SK-MEL-5 (cell line): ENCODE data around the gene FAM76B. TPM values are rescaled to one million over a fixed set of nuclear protein-coding genes. Genes with fewer than 3 reads are reported as not detected.
"Not testable (repeated sequence)": the region's sequence is repeated elsewhere in the genome, so short reads cannot be mapped to it uniquely, and the experiment has no call there.

ENCODE experiments used
- DNase-seq: peaks from one replicate; pipeline ENCODE4 v3.0.0-alpha.2; 2016; ENCODE audit warnings: low read depth, low spot score
- in situ Hi-C: cut with HindIII; loops from 2 replicates; pipeline ENCODE4 v1.10.0; 2016; ENCODE audit warnings: low sequenced_read_pairs, high pct_unique_total_duplicates, low pct_unique_long_range_greater_than_20kb
- polyA plus RNA-seq, 2 experiments: library from polyadenylated mRNA; depleted of rRNA; stranded (reverse); fragments of >200 nt; gene quantifications; 2 replicates each; pipeline ENCODE4 v1.2.3, GENCODE V29; 2015
- total RNA-seq: library from RNA; depleted of rRNA; stranded (reverse); fragments of >200 nt; shearing (Covaris generic); gene quantifications from 2 replicates; pipeline ENCODE4 v1.2.3, GENCODE V29; 2014; rRNA removed

FAM76B gene
- total RNA-seq = 16.2 and 19.2 TPM in 2 replicates
- polyA plus RNA-seq (2015; cell fraction: cytosol; rRNA removed) = 8.8 and 15.5 TPM in 2 replicates
- polyA plus RNA-seq (2015; cell fraction: nucleus; rRNA removed) = 156 and 216 TPM in 2 replicates

DNA sequence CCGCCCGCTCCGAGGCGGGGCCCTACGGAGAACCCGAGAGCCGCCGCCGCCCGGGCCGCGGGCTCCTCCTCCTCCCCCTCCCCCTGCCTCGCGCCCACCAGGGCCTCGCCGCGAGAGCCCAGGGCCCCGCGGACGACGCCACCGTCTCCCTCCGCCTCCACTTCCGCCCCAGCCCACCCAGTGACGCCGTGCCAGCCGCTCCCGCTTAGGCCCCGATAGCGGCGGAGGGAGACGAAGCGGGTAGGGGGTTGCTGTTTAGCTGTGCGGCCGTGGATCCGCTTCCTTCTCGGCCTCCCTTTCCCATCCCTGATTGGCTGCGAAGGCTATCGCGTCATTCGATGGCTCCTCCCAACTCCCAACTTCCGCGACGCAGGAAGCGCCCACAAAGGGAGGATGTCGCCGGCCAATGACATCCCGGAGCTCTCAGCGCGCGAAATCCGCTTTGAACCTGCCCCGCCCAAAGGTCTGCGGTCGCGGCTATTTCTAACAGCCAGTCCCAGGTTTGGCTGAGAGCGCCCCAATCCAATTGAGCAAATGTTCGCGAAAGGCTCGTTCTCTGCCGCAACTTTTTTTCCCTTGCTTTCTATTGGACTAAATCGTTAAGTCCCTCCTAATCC lies at the start of gene FAM76B:
Gene FAM76B, minus strand, starts transcription at position 277 of the 617 bp plus-strand sequence. CDS start 304 bp downstream, outside the sequence.
- in situ Hi-C loops = no loop called here
- DNase-seq = peak; percentile 96

GRCh38 chr11:95835768-95836488 lies 46.3 kb upstream of the FAM76B start:
- in situ Hi-C loops = no loop called here
- DNase-seq = peak; percentile 88

DNA sequence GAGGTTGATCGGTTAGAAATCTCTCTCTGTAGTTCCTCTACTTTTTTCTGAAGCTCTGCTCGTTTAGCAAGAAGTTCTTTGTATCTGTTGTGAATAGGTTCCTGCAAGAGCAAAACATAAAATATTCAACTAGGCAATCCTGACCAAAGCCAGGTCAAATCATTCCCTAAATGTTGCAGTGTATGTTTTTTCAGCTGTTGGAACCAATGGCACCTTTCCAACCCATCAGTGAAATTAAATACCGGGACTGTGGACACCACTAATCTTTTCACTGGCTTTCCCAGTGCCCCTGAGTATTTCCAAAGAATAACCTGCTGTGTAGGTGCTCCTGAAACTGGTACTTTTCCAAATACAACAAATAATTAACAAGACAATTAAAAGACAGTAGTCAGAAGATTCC lies 45.8 kb upstream of the FAM76B start:
- in situ Hi-C loops = no loop called here
- DNase-seq = no peak

DNA sequence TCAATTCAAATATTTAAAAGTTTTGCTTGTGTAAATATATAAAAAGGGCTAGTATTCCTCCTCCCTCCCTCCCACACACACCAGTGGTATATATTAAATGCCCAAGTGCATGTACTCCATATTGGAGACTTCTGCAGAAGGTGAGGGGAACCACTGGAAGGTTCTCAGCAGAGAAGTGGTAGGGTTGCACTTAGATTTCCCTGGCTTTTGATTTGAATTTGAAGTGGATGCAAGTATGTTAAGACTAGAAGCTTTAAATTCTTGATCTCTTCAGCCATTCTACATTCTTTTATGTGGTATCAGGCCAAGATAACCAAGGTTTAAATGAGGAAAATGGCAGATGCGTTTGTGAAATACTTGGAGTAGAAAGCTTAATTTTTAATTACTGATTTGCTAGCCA lies 43.8 kb upstream of the FAM76B start:
- no peak for DNase-seq
- in situ Hi-C loops = no loop called here

DNA sequence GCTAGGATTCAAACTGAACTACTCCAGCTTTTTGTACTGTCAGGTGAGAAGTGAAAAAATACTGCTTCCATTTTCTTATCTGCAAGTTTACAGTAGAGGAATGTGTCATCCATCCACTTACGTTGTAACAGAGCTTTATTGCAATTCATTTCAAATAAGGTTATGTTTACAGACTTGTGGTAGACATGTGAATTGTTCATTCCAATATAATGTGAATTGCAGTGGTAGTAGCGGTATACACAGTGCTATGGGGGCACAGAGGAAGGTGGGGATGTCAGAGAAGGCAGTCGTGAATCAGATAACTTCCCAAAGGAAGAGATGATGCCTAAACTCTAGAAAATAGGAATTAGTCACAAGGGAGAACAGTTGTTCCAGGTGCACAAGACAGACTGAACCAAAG lies 43.2 kb upstream of the FAM76B start:
- in situ Hi-C loops = no loop called here
- no peak for DNase-seq

DNA sequence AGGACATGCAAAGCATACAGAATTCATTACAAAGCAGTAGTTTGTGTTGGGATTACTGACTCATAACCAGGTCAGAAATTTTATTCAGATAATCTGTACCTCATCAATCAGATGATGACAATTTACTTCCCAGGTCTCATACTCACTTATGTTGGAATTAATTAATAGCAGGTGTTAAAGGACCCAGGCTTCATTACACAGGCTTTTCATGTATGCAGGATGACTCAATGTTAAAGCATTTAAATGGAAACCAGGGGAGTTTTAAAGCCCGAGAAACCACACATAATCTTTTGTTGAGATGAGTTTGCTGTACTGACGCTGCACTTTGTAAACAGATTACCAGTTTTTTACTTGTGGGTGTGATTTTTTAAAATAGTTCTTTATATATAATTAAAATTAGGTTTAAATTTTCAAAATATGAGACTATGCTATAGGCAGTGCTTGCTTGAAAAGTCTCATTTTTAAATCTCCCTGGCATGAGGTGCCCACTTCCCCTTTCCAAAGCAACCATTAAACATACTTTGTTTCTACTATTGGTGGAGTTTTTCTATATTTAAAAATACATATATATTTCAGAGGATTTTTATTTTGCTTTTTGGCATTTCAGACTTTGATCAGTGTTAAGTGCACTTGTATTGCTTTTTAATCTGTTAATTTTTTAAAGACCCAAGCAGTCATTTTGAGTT lies 41.8 kb upstream of the FAM76B start:
- DNase-seq = no peak
- in situ Hi-C loops = no loop called here

GRCh38 chr11:95829580-95830259 lies 40.1 kb upstream of the FAM76B start:
- no peak for DNase-seq
- in situ Hi-C loops = no loop called here

DNA sequence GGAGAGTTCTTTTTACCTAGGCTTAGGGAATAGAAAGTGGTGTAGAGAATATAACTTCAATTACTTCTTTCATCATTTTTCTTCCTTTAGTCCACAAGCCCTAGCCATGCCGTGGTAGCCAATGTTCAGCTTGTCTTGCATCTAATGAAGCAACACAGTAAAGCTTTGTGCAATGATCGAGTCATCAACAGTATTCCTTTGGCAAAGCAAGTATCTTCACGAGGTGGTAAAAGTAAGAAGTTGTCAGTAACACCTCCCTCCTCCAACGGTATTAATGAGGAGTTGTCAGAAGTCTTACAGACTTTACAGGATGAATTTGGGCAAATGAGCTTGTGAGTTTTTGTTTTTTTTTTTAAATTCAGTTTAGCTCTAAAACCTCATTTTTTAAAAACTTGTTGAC lies 38.1 kb upstream of the FAM76B start:
- in situ Hi-C loops = no loop called here
- no peak for DNase-seq

GRCh38 chr11:95821640-95822039 lies 32.1 kb upstream of the FAM76B start:
- DNase-seq = no peak
- in situ Hi-C loops = no loop called here

DNA sequence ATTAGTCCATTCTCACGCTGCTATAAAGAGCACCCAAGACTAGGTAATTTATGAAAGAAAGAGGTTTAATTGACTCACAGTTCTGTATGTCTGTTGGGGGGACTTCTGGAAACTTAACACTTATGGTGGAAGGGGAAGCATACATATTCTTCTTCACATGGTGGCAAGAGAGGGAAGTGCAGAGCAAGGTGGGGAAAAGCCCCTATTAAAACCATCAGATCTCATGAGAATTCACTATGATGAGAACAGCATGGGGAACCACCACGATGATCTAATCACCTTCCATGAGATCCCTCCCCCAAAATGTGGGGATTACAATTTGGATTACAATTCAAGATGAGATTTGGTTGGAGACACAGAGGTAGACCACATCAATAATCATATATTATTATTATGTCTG lies 26.5 kb upstream of the FAM76B start:
- in situ Hi-C loops = no loop called here

DNA sequence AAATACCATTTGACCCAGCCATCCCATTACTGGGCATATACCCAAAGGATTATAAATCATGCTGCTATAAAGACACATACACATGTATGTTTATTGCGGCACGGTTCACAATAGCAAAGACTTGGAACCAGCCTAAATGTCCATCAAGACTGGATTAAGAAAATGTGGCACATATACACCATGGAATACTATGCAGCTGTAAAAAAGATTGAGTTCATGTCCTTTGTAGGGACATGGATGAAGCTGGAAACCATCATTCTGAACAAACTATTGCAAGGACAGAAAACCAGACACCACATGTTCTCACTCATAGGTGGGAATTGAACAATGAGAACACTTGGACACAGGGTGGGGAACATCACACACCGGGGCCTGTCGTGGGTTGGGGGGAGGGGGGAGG lies 21.5 kb upstream of the FAM76B start:
- in situ Hi-C loops, DNase-seq: not testable (repeated sequence)

More for the DNA sequence above, 26.5 kb upstream of the FAM76B start:
- no peak for DNase-seq

- DNase-seq, in situ Hi-C loops: not testable (repeated sequence)
These were observed 16.9 kb upstream of the FAM76B start for GRCh38 chr11:95806464-95806863.

DNA sequence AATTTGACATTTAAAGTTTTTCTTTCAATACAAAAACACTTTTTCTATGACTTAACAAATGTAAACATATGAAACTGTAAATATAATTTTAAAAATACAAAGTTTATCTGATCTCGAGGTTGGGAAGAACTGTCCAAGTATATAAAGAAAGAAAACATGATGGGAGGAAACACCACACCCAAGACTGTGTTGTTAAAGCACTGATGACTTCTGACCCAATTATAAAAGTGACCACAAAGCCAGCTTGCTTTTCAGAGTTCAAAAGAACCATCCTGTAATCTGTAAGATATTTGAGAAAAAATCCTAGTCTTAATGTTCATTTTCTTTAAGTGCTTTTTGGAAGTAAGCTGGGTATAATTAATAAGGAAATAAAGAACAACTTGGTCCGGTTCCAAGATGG lies 16.3 kb upstream of the FAM76B start:
- no peak for DNase-seq
- in situ Hi-C loops = no loop called here

DNA sequence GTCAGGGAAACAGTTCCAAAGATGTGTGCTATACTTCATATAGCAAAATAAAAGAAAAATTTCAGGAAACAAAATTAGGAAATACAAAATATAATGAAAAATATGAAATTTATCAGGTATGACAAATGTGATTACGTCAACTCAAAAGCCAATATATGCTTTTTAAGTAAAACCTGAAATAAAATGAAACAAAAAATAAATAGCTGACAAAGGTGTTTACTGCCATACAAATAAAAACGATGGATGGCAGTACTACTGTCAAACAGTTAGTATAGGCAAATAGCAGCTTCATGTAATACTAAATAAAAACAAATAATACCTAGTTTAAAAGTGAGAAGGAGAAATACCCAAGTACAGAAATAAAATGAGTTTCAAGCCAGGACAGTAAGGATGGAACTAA lies 14.4 kb upstream of the FAM76B start:
- in situ Hi-C loops = no loop called here

DNA sequence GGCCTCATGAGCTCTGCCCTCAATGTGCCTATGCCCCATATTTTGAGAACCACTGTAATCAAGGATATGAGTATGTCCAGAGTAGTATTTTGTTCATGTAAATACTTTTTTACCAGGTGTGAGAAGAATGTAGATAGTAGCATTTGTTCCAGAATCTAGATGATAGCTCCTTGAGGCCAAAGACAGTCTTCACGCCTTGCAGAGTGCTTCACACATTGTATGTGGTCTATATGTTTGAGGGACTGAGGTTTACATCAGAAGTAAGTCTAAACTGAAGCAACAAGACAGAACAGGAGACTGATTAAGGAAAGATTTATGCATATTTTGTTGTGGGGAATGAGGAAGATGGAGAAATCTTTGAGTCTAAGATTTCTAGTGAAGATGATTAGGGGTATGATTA lies 13.2 kb upstream of the FAM76B start:
- in situ Hi-C loops = no loop called here
- DNase-seq = no peak

More for the DNA sequence above, 14.4 kb upstream of the FAM76B start:
- no peak for DNase-seq

DNA sequence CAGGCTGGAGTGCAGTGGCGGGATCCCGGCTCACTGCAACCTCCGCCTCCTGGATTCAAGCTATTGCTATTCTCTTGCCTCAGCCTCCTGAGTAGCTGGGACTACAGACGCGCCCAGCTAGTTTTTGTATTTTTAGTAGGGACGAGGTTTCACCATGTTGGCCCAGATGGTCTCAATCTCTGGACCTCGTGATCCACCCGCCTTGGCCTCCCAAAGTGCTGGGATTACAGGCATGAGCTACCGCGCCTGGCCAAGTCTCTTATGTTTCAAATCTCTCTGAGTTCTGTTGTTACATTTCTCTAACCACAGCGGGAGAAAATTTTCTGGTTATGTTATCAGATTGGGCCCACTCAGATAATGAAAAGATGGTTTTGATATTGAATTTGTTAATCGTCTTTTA lies 10.9 kb upstream of the FAM76B start:
- DNase-seq = no peak
- in situ Hi-C loops = no loop called here

DNA sequence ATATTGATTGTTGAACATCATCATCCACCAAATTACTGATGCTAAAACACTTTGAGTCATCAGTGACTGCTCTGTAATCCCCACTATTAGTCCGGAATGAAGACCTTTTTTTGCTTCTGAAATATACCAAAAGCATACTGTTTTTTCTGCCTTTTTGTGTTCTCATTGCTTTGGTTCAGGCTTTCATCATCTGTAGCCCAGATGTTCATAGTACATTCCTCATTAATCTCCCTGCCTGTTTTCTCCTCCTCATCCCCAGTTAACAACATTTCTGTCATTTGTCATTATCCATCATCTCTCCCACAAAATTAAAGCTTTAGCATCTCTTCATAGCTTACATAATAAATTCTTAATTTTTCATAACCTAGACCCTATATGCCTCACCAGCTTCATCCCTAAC lies 10.0 kb upstream of the FAM76B start:
- in situ Hi-C loops = no loop called here
- no peak for DNase-seq

DNA sequence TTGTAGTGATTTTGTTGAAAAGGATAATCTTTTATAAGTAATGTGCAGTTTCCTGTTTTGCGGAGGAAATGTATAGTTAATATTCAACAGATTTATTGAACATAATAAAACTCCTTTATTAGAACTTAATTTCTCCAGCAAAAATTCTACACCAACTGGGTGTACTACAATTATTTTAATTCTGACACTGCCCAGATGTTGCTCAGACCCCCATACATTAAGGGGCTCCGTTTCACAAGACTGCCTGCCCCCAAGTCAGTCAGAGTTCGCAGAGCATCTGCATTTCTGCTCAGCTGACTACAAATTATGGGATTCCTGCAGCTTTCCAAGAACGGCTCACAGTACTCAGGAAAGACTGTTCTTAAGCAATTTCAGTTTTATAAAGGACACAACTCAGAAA lies 6.9 kb upstream of the FAM76B start:
- in situ Hi-C loops = no loop called here
- DNase-seq = no peak
